ENCODE data around the gene KIAA0319L. TPM values are rescaled to one million over a fixed set of nuclear protein-coding genes. Genes with fewer than 3 reads are reported as not detected.
"Not testable (repeated sequence)": the region's sequence is repeated elsewhere in the genome, so short reads cannot be mapped to it uniquely, and the experiment has no call there.

KIAA0319L gene
- total RNA-seq, 2 donors from 2014 or later: 53.2 to 66.0 TPM

DNA sequence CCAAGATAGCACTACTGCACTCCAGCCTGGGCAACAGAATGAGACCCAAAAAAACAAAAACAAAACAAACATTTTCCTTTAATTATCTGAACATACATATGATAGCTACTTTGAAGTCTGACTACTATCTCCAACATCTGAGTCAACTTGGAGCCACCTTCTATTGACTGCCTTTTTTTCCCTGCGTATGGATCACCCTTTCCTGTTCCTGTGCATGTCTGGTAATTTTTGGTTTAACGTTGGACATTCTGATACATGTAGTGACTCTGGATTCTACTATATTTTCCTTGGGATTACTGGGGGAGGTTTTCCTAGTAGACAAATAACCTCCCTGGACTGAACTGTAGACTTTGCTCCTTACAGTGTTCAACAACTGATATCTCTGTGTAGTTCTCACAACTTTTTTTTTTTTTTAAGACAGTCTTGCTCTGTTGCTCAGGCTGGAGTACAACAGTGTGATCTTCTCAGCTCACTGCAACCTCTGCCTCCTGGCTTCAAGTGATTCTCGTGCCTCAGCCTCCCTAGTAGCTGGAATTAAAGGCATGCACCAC, 70.3 kb downstream of the KIAA0319L start:
- Histone ChIP-seq H3K4me1 (no peaks in the 10 kb centered on the region), H3K27me3 (no peaks in the 10 kb centered on the region), H3K4me3 (no peak overlapping the region), H3K36me3 (no peaks in the 10 kb centered on the region), H3K9me3 (no peaks in the 10 kb centered on the region), H3K27ac (no peak overlapping the region), H3K9ac (ENCODE audit: low read depth in 2 of 2, low read length in 2 of 2) (no peak overlapping the region)
- intact Hi-C loops (cut with DNase I): no loop called here
- TF ChIP-seq, protein P1, sequence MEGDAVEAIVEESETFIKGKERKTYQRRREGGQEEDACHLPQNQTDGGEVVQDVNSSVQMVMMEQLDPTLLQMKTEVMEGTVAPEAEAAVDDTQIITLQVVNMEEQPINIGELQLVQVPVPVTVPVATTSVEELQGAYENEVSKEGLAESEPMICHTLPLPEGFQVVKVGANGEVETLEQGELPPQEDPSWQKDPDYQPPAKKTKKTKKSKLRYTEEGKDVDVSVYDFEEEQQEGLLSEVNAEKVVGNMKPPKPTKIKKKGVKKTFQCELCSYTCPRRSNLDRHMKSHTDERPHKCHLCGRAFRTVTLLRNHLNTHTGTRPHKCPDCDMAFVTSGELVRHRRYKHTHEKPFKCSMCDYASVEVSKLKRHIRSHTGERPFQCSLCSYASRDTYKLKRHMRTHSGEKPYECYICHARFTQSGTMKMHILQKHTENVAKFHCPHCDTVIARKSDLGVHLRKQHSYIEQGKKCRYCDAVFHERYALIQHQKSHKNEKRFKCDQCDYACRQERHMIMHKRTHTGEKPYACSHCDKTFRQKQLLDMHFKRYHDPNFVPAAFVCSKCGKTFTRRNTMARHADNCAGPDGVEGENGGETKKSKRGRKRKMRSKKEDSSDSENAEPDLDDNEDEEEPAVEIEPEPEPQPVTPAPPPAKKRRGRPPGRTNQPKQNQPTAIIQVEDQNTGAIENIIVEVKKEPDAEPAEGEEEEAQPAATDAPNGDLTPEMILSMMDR (IDR thresholded peaks at IDR 0.05): no peak
- DNase-seq: no peak

DNA sequence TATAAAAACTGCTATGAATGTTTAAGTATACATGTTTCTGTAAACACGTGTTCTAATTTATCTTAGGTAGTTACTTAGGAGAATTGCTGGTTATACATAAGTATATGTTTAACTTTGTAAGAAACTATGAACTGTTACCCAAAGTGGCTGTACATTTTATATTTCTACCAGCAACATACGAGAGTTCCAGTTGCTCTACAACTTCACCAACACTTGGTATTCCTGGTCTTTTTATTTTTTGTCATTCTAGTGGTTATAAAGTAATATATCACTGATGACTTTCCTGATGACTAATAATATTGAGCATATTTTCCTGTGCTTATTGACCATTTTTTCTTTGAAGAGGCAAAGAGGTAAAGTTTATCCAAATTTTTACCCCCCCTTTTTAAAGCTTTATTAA, 76.0 kb downstream of the KIAA0319L start:
- DNase-seq: no peak
- Histone ChIP-seq H3K36me3 (no peaks in the 10 kb centered on the region), H3K27me3 (no peaks in the 10 kb centered on the region), H3K4me1 (no peaks in the 10 kb centered on the region), H3K9ac (ENCODE audit: low read depth in 2 of 2, low read length in 2 of 2) (no peak overlapping the region), H3K4me3 (no peak overlapping the region), H3K27ac (no peak overlapping the region), H3K9me3 (no peaks in the 10 kb centered on the region)
- TF ChIP-seq, protein P1 (IDR thresholded peaks at IDR 0.05): no peak
- intact Hi-C loops (cut with DNase I): no loop called here

DNA sequence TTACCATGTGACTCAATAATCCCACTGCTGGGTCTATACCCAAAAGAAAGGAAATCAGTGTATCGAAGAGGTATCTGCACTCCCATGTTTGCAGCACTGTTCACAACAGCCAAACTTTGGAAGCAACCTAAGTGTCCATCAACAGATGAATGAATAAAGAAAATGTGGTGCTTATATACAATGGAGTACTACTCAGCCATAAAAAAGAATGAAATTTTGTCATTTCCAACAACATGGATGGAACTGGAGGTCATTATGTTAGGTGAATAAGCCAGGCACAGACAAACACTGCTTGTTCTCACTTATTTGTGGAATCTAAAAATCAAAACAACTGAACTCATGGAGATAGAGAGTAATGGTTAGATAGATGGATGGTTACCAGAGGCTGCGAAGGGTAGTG, 79.3 kb downstream of the KIAA0319L start:
- intact Hi-C loops (cut with DNase I): no loop called here
- H3K9ac ChIP-seq (ENCODE audit: low read depth in 2 of 2, low read length in 2 of 2): no peak overlapping the region
- H3K27me3 ChIP-seq: no peaks in the 10 kb centered on the region
- no peaks in the 10 kb centered on the region for H3K4me1 ChIP-seq
- no peaks in the 10 kb centered on the region for H3K36me3 ChIP-seq
- DNase-seq: no peak
- H3K4me3 ChIP-seq: no peak overlapping the region
- H3K27ac ChIP-seq: no peak overlapping the region
- TF ChIP-seq, protein P1 (IDR thresholded peaks at IDR 0.05): no peak
- no peaks in the 10 kb centered on the region for H3K9me3 ChIP-seq

DNA sequence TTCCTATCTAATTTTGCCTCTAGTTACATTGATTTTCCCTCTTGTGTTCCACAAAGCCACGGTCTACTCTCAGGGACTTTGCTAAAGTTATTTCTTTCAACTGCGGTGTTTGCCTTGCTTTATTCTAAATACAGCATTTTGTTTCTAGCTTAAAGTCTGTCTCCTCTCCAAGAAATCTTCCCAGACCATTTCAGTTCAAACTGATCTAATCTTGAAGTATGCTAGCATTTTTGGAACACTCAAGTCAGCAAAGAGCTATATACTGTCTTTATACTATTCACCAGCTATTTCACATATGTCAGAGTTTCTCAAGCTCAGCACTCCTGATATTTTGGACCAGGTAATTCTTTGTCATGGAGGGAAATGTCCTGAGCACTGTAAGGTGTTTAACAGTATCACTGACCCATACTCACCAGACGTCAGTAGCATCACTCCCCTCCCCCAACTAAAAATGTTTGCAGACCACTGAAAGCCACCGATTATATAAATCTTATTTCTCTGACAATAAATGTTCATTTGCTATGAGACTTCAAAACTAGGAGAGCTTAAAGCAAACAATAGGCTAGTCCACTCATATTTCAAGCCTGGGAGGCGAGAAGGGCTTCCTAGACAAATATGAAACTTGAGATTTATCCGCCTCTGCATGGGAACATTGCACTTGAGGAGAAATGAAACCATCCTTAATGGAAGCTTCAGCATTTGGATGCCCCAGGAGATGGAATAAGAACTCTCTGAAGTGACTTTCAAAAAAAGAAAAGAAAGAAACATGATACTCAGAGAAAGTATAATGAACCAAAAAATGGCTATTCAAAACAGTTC, 81.1 kb downstream of the KIAA0319L start:
- DNase-seq: no peak
- H3K27ac ChIP-seq: no peak overlapping the region
- H3K4me1 ChIP-seq: no peaks in the 10 kb centered on the region
- TF ChIP-seq, protein P1 (IDR thresholded peaks at IDR 0.05): no peak
- H3K27me3 ChIP-seq: no peaks in the 10 kb centered on the region
- intact Hi-C loops (cut with DNase I): no loop called here
- H3K9ac ChIP-seq (ENCODE audit: low read depth in 2 of 2, low read length in 2 of 2): no peak overlapping the region
- H3K36me3 ChIP-seq: no peaks in the 10 kb centered on the region
- no peak overlapping the region for H3K4me3 ChIP-seq
- H3K9me3 ChIP-seq: no peaks in the 10 kb centered on the region

DNA sequence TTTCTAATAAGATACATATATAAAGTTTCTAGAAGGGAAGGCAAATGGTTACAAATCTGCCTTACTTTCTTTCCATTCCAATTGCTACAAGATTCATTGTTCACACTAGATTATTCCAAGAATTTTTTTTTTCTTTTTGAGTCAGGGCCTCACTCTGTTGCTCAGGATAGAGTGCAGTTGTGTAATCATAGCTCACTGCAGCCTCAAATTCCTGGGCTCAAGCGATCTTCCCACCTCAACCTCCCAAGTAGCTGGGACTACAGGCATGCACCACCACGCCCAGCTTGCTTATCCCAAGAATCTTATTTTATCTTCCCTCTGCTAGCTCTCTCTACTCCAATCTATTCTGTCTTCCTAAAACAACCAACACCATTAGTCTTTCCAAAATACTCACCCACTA, 81.8 kb downstream of the KIAA0319L start:
- H3K4me1 ChIP-seq: no peaks in the 10 kb centered on the region
- no peaks in the 10 kb centered on the region for H3K27me3 ChIP-seq
- H3K36me3 ChIP-seq: no peaks in the 10 kb centered on the region
- no peak overlapping the region for H3K4me3 ChIP-seq
- TF ChIP-seq, protein P1 (IDR thresholded peaks at IDR 0.05): no peak
- intact Hi-C loops (cut with DNase I): no loop called here
- H3K9ac ChIP-seq (ENCODE audit: low read depth in 2 of 2, low read length in 2 of 2): no peak overlapping the region
- H3K27ac ChIP-seq: no peak overlapping the region
- H3K9me3 ChIP-seq: no peaks in the 10 kb centered on the region
- no peak for DNase-seq

DNA sequence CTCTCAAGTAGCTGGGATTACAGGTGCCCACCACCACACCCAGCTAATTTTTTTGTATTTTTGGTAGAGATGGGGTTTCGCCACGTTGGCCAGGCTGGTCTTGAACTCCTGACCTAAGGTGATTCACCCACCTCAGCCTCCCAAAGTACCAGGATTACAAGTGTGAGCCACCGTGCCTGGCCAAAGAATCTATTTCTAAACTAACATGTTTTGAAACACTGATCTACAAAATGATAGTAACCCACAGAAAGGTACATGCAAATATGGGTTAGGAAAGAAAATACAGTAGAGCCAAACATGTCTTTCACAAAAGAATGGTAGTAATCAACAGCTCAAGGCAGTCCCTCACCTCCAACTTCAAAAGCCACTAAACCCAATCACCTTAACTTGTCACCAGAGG, 84.0 kb downstream of the KIAA0319L start:
- H3K9ac ChIP-seq (ENCODE audit: low read depth in 2 of 2, low read length in 2 of 2); H3K36me3 ChIP-seq; intact Hi-C loops (cut with DNase I); H3K27me3 ChIP-seq; DNase-seq; H3K27ac ChIP-seq; H3K4me1 ChIP-seq; H3K4me3 ChIP-seq; H3K9me3 ChIP-seq: not testable (repeated sequence)

Data from colonic mucosa (tissue), 4 donors.